ENCODE measurements around the gene XRRA1.
"Not testable (repeated sequence)": the region's sequence is repeated elsewhere in the genome, so short reads cannot be mapped to it uniquely, and the experiment has no call there.

The XRRA1 gene

GRCh38 chr11:74893015-74893414 is 55.9 kb downstream of the XRRA1 start:
- DNase-seq = not testable (repeated sequence)

GRCh38 chr11:74877132-74877531 is 71.8 kb downstream of the XRRA1 start:
- no peak for DNase-seq

GRCh38 chr11:74871037-74871436 is 77.9 kb downstream of the XRRA1 start:
- no peak for DNase-seq

- no peak for DNase-seq
These were observed 78.4 kb downstream of the XRRA1 start for GRCh38 chr11:74870485-74870884.

GRCh38 chr11:74866557-74866956 is 82.3 kb downstream of the XRRA1 start:
- DNase-seq = no peak

- DNase-seq = no peak
These were observed 85.5 kb downstream of the XRRA1 start for GRCh38 chr11:74863410-74863809.

- no peak for DNase-seq
These were observed 88.1 kb downstream of the XRRA1 start for GRCh38 chr11:74860743-74861142.

GRCh38 chr11:74853223-74853622 is 95.7 kb downstream of the XRRA1 start:
- DNase-seq = no peak

GRCh38 chr11:74849525-74850391 is 99.1 kb downstream of the XRRA1 start:
- no peak for DNase-seq

- no peak for DNase-seq
These were observed 101.0 kb downstream of the XRRA1 start for GRCh38 chr11:74847895-74848294.

- DNase-seq = no peak
These were observed 101.5 kb downstream of the XRRA1 start for GRCh38 chr11:74847395-74847794.

- DNase-seq = no peak
These were observed 102.1 kb downstream of the XRRA1 start for GRCh38 chr11:74846770-74847169.

GRCh38 chr11:74845978-74846517 is 102.8 kb downstream of the XRRA1 start:
- DNase-seq = no peak

GRCh38 chr11:74844865-74845264 is 104.0 kb downstream of the XRRA1 start:
- DNase-seq = no peak

- no peak for DNase-seq
These were observed 104.8 kb downstream of the XRRA1 start for GRCh38 chr11:74844072-74844471.

- no peak for DNase-seq
These were observed 105.9 kb downstream of the XRRA1 start for GRCh38 chr11:74842967-74843366.

GRCh38 chr11:74840486-74840885 is 108.4 kb downstream of the XRRA1 start:
- no peak for DNase-seq

GRCh38 chr11:74839971-74840370 is 108.9 kb downstream of the XRRA1 start:
- DNase-seq = no peak

- DNase-seq = no peak
These were observed 109.4 kb downstream of the XRRA1 start for GRCh38 chr11:74839446-74839845.

- DNase-seq = no peak
These were observed 110.7 kb downstream of the XRRA1 start for GRCh38 chr11:74838188-74838587.

- DNase-seq = no peak
These were observed 111.7 kb downstream of the XRRA1 start for GRCh38 chr11:74837191-74837590.

GRCh38 chr11:74826901-74827300 is 122.0 kb downstream of the XRRA1 start:
- no peak for DNase-seq

- not testable (repeated sequence) for DNase-seq
These were observed 123.3 kb downstream of the XRRA1 start for GRCh38 chr11:74825596-74825995.

GRCh38 chr11:74824285-74824982 is 124.5 kb downstream of the XRRA1 start:
- no peak for DNase-seq
